SHP77 (cell line): ENCODE measurements around the gene PIAS1.
"Not testable (repeated sequence)": the region's sequence is repeated elsewhere in the genome, so short reads cannot be mapped to it uniquely, and the experiment has no call there.

Source experiments
- DNase-seq, 2 experiments: peaks; one replicate each; lab custom pipeline; 2025; lab: John Stamatoyannopoulos, UW

PIAS1 gene

DNA sequence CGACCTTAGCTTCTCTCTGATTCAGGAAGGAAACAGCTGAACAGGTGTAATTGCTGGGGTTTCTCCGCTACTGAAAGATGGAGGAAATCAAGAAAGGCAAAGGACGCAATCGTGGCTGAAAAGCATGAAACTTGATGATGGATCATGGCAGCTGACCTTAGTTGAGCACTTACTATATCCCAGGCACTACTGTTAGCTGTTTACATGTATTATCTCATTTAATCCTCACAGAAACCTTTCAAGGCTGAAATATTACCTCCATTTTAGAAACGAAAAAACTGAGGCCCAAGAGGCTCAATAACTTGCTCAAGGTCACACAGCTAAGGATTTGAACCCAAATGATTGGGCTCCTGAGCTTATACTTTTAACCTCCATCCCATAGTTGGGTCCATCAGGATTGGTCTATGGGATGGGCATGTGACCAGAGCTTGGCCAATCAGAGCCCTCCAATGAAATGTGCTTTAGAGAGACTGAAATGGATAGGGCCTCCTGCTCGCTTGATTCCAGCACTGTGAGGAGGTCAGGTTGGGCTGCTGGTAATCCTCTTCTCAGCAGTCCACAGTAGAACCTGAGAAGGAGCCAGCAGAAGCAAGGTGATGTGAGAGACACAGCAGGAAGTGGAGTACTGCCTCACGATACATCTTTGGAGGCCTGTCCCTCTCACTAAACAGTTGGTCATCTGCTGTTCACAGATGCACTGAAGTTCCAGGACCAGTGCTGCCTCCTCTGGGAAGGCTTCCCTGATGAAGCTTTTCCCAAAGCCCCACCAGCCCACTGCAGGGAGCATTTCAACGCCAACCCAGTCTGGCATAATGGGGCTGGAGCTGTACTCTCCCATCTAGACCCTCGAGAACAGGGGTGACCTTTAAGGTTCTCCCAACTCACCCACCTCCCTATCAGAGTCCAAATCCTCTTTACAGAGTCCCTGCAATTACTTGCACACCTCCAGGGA lies 165.0 kb downstream of the PIAS1 start:
- no peak for DNase-seq

- DNase-seq = no peak
These were observed 166.4 kb downstream of the PIAS1 start for GRCh38 chr15:68220489-68220888.

DNA sequence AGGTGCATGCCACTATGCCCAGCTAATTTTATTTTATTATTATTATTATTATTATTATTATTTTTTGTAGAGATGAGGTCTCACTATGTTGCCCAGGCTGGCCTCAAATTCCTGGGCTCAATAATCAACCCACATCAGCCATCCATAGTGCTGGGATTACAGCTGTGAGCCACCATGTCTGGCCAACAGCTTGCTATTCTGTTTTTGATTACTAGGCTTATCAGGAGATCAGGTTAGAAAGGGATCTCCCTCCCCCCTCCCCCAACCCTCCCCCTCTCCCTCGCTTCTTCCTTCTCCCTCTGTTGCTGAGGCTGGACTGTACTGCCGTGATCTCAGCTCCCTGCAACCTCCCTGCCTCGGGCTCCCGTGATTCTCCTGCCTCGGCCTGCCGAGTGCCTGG lies 166.9 kb downstream of the PIAS1 start:
- no peak for DNase-seq

DNA sequence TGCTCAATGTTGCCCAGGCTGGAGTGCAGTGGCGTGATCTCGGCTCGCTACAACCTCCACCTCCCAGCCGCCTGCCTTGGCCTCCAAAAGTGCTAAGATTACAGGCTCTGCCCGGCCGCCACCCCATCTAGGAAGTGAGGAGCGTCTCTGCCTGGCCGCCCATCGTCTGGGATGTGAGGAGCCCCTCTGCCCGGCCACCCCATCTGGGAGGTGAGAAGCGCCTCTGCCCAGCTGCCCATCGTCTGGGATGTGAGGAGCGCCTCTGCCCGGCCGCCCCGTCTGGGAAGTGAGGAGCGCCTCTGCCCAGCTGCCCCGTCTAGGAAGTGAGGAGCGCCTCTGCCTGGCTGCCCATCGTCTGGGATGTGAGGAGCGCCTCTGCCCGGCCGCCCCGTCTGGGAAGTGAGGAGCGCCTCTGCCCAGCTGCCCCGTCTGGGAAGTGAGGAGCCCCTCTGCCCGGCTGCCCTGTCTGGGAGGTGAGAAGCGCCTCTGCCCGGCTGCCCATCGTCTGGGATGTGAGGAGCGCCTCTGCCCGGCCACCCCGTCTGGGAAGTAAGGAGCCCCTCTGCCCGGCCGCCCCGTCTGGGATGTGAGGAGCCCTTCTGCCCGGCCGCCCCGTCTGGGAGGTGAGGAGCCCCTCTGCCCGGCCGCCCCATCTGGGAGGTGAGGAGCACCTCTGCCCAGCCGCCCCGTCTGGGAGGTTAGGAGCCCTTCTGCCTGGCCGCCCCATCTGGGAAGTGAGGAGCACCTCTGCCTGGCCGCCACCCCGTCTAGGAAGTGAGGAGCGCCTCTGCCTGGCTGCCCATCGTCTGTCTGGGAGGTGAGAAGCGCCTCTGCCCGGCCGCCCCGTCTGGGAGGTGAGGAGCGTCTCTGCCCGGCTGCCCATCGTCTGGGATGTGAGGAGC lies 167.7 kb downstream of the PIAS1 start:
- DNase-seq = not testable (repeated sequence)

DNA sequence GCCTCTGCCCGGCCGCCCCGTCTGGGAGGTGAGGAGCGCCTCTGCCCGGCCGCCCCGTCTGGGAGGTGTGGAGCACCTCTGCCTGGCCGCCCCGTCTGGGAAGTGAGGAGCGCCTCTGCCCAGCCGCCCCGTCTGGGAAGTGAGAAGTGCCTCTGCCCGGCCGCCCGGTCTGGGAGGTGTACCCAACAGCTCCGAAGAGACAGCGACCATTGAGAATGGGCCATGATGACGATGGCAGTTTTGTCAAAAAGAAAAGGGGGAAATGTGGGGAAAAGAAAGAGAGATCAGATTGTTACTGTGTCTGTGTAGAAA lies 168.3 kb downstream of the PIAS1 start:
- DNase-seq = not testable (repeated sequence)

GRCh38 chr15:68223171-68223570 lies 169.1 kb downstream of the PIAS1 start:
- no peak for DNase-seq

DNA sequence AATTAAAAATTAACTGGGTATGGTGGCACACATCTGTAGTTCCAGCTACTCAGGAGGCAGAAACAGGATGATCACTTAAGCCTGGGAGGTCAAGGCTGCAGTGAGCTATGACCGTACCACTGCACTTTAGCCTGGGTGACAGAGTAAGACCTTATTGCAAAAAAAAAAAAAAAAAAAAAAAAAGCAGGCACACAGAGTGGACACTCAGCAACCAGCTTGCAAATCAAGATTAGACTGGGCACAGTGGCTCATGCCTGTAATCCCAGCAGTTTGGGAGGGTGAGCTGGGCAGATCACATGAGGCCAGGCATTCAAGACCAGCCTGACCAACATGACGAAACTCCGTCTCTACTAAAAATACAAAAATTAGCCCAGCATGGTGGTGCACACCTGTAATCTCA lies 170.0 kb downstream of the PIAS1 start:
- DNase-seq = no peak

DNA sequence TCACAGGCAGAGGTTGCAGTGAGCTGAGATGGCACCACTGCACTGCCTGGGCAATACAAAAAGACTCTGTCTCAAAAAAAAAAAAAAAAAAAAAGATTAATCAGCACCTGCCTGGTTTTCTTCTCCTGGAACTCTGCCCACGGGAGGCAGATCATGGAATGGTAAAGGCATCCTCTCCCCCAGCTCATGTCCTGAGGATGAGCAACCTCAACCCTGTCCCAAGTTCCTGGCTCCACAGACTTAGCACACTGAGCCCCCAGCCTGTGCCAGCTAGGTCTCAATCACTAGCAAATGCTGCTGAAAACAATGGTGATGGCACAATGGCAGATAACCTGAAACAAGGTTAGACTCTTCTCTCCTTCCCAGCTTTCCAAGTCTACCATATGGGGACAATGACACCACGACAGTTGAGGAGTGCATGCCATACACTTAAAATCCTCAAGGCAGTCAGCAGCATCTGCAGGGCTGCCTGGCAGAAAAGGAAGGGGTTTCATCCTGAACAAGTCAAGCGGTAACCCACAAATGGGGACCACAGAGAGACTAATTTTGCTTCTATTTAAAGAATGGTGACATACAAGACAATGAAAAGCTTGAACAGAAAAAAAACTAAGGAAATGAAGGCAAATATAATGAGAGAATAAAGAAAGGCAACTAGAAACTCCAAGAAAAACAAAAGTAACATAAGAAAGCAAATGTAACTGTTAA lies 170.6 kb downstream of the PIAS1 start:
- DNase-seq = no peak

DNA sequence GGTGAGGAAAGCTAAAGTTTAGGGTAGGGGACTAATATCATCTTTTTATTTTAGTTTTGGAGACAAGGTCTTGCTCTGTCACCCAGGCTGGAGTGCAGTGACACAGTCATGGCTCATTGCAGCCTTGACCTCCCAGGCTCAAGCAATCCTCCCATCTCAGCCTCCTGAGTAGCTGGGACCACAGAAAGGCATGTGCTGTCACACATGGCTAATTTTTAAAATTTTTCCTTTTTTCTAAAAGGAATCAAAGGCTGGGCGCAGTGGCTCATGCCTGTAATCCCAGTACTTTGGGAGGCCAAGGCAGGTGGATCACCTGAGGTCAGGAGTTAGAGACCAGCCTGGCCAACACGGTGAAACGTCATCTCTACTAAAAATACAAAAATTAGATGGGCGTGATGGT lies 171.3 kb downstream of the PIAS1 start:
- not testable (repeated sequence) for DNase-seq

DNA sequence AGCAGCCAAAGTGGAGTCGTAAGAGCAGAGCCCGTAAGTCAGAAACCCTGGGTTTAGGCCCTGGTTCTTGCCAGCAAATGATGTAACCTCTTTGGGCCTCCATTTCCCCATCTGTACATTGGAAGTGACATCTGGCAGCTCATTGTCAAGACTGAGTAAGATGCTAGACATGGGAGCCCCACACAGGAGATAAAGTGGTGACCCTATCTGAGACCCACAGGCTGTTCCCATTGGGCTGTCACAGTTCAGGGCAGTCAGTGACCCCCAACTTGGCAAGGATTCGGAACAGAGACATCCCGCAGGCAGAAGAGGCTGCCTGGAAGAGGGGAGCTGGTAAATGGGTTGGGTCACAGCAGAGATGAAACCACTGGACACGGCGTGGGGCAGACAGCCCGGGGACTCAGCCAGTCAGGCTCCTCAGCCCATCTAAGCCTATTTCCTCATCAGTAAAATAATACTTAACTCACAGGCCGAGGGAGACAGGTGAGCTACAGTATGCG lies 173.6 kb downstream of the PIAS1 start:
- no peak for DNase-seq

GRCh38 chr15:68228143-68228970 lies 174.2 kb downstream of the PIAS1 start:
- DNase-seq = no peak

DNA sequence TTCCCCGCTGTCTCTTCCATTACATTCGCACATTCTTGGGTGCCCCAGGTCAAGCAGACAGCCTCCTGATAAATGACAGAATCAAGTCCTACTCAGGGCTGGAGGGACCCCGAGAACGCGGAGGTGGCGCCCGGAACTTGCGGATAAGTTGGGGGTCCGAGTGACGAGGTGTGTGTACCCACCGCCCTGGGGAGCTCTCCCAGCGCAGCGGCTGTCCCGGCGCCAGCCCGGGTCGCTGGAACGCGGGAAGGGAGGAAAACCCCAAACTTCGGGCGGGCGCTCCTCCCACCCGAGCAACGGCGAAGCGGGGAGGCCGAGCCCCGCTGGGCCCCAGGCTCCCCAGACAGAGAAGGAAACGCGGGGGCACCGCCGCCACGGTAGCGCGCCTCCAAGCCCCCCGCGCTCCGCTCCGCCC lies 174.9 kb downstream of the PIAS1 start:
- no peak for DNase-seq

DNA sequence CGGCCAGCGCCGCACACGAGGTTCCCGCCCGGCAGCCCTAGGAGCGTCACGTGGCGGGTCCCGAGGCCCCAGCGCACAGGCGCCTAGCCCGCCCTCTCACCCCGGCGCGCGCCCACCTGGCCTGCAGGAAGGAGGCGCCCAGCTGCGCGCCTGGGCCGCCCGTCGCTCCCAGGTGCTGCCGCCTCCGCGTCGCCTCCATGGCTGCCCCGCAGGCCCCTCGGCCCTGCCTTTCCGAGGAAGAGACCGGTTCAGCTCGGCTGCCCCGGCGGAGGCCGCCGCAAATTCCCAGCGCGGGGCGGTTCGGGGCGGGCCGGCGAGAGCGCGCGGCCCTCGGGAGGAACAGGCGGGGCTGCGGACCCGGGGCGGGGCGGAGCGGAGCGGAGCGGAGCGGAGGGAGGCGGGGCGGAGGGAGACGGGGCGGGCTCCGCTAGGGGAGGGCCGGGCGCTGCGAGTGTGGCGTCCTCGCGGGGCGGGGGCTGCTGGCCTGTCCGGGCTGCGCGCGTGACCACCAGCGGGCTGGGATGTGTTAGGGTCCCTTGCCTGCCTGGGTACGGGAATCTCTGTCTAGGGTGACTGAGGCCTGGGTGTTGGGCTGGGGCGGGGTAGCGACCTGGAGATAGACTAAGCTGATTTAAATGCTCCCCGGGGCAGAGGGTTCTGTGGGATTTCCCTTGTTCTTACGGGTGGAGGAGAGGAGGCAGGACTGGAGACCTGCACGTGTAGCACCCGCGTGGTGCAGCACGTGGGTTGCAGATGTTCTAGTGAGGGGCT lies 175.5 kb downstream of the PIAS1 start, which contains the start of gene CLN6:
Gene CLN6, minus strand, starts transcription at position 343 of the 771 bp plus-strand sequence. Its CDS starts 144 bp downstream, at position 199.
- DNase-seq = peak; percentile 50 to 73

GRCh38 chr15:68230157-68231100 lies 176.3 kb downstream of the PIAS1 start:
- no peak for DNase-seq

GRCh38 chr15:68231102-68231818 lies 177.1 kb downstream of the PIAS1 start:
- no peak for DNase-seq

GRCh38 chr15:68232449-68232848 lies 178.3 kb downstream of the PIAS1 start:
- no peak for DNase-seq

- no peak for DNase-seq
These were observed 178.8 kb downstream of the PIAS1 start for GRCh38 chr15:68232937-68233336.

GRCh38 chr15:68234060-68234459 lies 179.9 kb downstream of the PIAS1 start:
- DNase-seq = no peak
